ENCODE measurements around the gene PAX8.

PAX8 gene

DNA sequence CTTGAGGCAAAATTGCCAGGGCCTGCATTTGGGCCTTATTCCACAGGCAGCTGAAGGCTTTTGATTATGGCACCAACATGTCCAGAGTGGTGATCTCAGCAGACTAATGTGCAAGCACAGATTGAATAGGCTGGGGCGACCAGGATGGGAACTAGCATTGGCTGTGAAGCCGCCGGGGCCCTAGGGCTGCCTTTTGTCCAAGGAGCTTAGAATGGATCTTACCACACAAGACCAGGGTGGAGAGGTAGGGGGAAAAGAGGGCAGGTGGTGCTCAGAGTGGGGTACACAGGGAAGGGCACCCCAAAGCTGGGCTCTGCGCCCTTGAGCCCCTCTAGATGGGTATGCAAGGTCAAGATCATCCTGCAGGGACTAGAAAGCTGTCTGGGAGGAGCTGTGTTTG is 81.9 kb downstream of the PAX8 start:
- TF ChIP-seq CTCF (IDR thresholded peaks at IDR 0.05) (no peak), ZFX (IDR thresholded peaks at IDR 0.05; ENCODE audit: borderline replicate concordance) (no peak)
- H3K27ac ChIP-seq = no peak overlapping the region

- H3K27ac ChIP-seq = no peak overlapping the region
- TF ChIP-seq CTCF (IDR thresholded peaks at IDR 0.05) (no peak), ZFX (IDR thresholded peaks at IDR 0.05; ENCODE audit: borderline replicate concordance) (no peak)
These were observed 82.7 kb downstream of the PAX8 start for GRCh38 chr2:113195923-113196501.

GRCh38 chr2:113192459-113193100 is 86.1 kb downstream of the PAX8 start:
- TF ChIP-seq CTCF (IDR thresholded peaks at IDR 0.05) (peak; percentile 30), ZFX (IDR thresholded peaks at IDR 0.05; ENCODE audit: borderline replicate concordance) (no peak)
- H3K27ac ChIP-seq = no peak overlapping the region

DNA sequence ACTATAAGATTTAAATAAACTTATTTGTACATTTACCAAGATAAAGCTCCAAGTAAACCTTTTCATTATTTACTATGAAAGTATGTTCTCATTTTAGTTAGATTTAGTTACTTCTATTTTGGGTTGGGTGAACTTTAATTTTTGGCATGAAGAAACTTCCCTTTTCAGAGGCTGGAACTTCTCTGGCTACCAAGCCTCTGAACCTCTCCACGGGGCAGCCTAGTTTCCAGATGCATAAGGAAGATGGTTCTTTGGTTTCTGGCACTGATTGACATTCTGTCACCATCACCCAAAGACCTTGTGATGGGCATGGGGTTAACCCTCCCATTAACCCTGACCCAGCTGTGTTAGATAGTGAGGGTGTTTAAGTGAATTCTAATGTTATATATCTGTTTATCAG is 87.8 kb downstream of the PAX8 start:
- TF ChIP-seq ZFX (IDR thresholded peaks at IDR 0.05; ENCODE audit: borderline replicate concordance) (no peak), CTCF (IDR thresholded peaks at IDR 0.05) (no peak)
- H3K27ac ChIP-seq = no peak overlapping the region

DNA sequence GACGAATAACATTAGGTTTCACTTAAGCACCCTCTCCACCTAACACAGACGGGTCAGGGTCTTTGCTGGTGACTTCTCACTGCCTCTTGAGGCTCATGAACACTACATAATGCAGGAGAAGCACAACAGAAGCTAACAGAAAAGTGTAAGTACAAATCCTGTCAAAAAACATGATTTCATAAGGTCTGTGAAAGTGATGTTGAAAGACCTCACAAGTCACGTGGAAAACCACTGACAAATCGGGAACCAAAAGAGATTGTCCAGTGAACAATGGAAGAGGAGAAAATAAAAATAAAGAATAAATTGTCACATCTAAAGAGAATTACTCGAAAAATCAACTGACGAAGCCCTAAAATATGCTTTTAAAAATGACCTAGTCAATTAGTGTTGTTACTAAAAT is 91.0 kb downstream of the PAX8 start:
- TF ChIP-seq ZFX (IDR thresholded peaks at IDR 0.05; ENCODE audit: borderline replicate concordance) = no peak
- TF ChIP-seq CTCF (IDR thresholded peaks at IDR 0.05) = no peak
- H3K27ac ChIP-seq = no peak overlapping the region

DNA sequence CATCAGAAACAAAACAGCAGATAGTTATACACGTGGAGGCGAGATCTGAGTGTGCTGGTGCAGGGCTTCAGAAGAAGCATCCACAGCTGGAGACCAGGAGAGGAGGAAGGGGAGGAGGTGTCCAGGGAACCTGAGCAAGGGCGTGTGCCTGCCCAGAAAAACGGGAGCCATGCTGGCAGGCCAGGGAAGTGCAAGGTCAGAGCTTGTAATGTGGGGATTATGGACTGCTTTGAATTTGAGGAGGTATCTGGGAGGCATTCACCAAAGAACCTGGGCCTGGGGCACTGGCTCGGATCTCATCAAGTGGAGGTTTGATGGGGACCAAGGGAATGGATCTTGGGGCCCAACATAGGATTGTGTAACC is 92.3 kb downstream of the PAX8 start:
- TF ChIP-seq CTCF (IDR thresholded peaks at IDR 0.05) (no peak), ZFX (IDR thresholded peaks at IDR 0.05; ENCODE audit: borderline replicate concordance) (no peak)
- H3K27ac ChIP-seq = no peak overlapping the region

DNA sequence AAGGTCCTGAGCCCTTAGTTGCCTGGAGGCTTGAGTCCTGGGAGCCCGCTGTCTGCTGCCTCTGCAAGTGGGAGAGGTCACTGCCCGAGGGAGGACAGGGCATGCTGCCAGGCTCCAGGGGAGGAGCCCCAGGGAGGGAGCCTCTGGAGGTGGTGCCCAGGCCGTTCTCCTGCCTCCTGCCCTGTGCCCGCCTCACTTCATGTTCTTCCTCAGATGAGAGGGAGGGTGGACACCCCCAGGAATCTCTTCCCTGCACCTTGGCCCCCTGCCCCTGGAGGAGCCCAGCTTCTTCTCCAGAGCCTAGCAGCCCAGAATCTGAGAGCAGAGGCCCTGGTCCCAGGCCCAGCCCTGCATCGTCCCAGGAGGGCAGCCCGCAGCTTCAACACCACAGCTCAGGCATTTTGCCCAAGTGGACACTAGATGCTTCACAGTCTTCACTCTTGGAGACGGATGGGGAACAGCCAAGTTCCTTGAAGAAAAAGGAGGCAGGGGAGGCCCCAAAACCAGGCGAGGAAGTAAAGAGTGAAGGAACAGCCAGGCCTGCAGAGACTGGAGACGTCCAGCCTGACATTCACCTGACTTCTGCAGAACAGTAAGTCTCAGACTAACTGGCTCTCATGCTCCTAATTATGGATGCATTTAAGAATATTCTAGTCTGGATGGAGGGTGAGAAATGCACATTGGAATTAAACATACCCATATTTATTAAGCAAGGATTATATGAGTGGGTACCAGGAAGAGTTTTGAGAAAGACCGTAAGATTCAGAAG is 92.9 kb downstream of the PAX8 start:
- TF ChIP-seq ZFX (IDR thresholded peaks at IDR 0.05; ENCODE audit: borderline replicate concordance) (no peak), CTCF (IDR thresholded peaks at IDR 0.05) (no peak)
- H3K27ac ChIP-seq = no peak overlapping the region; the same call in 1 of the 2 replicates

Measured in 22Rv1 (cell line).